Ovary (tissue), 9 donors: ENCODE results near the gene LRRC52. TPM values are rescaled to one million over a fixed set of nuclear protein-coding genes. Genes with fewer than 3 reads are reported as not detected.
"Not testable (repeated sequence)": the region's sequence is repeated elsewhere in the genome, so short reads cannot be mapped to it uniquely, and the experiment has no call there.

Experiments used
- DNase-seq, 5 donors: peaks; one replicate each; pipeline ENCODE4 v3.0.0-alpha.2; 2019 to 2020
- H3K27ac ChIP-seq, 2 donors: fragments of 200-600 bp; one replicate each; pipeline versions ENCODE4 v1.5.1 to v1.8.0; 2019 to 2022
- H3K27me3 ChIP-seq: fragments of 200-600 bp; one replicate; pipeline ENCODE4 v1.8.0; 2022
- H3K36me3 ChIP-seq: fragments of 200-600 bp; sonication (generic); one replicate; pipeline ENCODE4 v1.5.1; 2019
- H3K4me1 ChIP-seq: one replicate; pipeline ENCODE4 v1.8.1; 2013; ENCODE audit warnings: mild to moderate bottlenecking, moderate library complexity; ENCODE audit not compliant: insufficient read depth
- H3K4me3 ChIP-seq: fragments of 200-600 bp; sonication (generic); one replicate; pipeline ENCODE4 v1.5.1; 2017
- H3K9me3 ChIP-seq, 2 donors: fragments of 200-600 bp in 1 of 2; sonication (generic) in 1 of 2; one replicate each; pipeline versions ENCODE4 v1.5.1 to v1.8.1; 2013 to 2019; ENCODE audit warnings: mild to moderate bottlenecking in 1 of 2, moderate library complexity in 1 of 2
- CTCF ChIP-seq, 3 donors: fragments of 450-650 bp in 2 of 3; fragments of 200-600 bp in 1 of 3; IDR thresholded peaks; one replicate each; pipeline versions ENCODE4 v1.5.1 to v1.8.0; 2016 to 2022; ENCODE audit warnings: antibody characterized with exemption in 3 of 3, mild to moderate bottlenecking in 1 of 3
- EP300 ChIP-seq: sonication (generic); formaldehyde crosslinking; IDR thresholded peaks from one replicate; pipeline ENCODE4 v1.6.1; 2017; ENCODE audit warnings: antibody characterized with exemption
- POLR2A ChIP-seq: fragments of 450-650 bp; IDR thresholded peaks from one replicate; pipeline ENCODE4 v1.6.1; 2017; ENCODE audit warnings: antibody characterized with exemption, mild to moderate bottlenecking, moderate library complexity
- WGBS, 3 donors: extraction: QIAGEN DNeasy Blood & Tissue Kit in 1 of 3; methylation state at CpG; one replicate each; pipeline versions ENCODE4 v1.1.5 to v1.1.7; 2013 to 2017; 5-methylcytosine and 5-hydroxymethylcytosine counted together
- intact Hi-C, 4 donors: fragments of 100-400 bp; cut with DNase I; formaldehyde crosslinking; loops; one replicate each; pipeline versions ENCODE4 v1.11.0 to v1.15.1; 2022 to 2023
- polyA plus RNA-seq, 2 donors: library from polyadenylated mRNA; stranded (reverse); fragments of 200-250 nt in 1 of 2; fragments of 350-450 nt in 1 of 2; fragmentation: Illumina TruSeq in 1 of 2; extraction: RNeasy Lipid Tissue Mini Kit (QIAGEN cat#74804) in 1 of 2; gene quantifications; one replicate each; pipeline ENCODE4 v1.2.3, GENCODE V29; 2013 to 2014
- total RNA-seq, 7 donors: library from RNA; depleted of rRNA in 2 of 7; stranded (reverse); fragments of >200 nt in 2 of 7; fragmentation: NEBNext Ultra II Directional in 3 of 7; extraction: Animal tissue kit (Norgen Biotek cat#: 25700) in 3 of 7; gene quantifications; one replicate each; pipeline versions ENCODE4 v1.1.0 to v1.2.4, GENCODE V29; 2016 to 2023
- donor health status: DM: no; HTN: no; CAD: no; lungs with moderate emphysema.
- donor health status: DM: no; HTN: no; CAD: no.
- donor health status: Bipolar disorder and iron deficiency.
- donor health status: DM: yes; HTN: yes; CAD: no.
- donor health status: DM: no; HTN: no; CAD: no.
- donor health status: DM: yes; HTN: yes; CAD: no.

Gene LRRC52
- total and polyA plus RNA-seq, 9 donors = not detected

- no peak for TF ChIP-seq CTCF (IDR thresholded peaks at IDR 0.05)
- no peak for TF ChIP-seq EP300
- TF ChIP-seq POLR2A = no peak
- WGBS, 3 donors = 74 to 78% (median 75%) methylated on average over 4 of the region's 4 CpGs
- no peaks in the 10 kb centered on the region for H3K4me1 ChIP-seq
- no peak overlapping the region for H3K4me3 ChIP-seq
- H3K36me3 ChIP-seq = no peaks in the 10 kb centered on the region
- H3K9me3 ChIP-seq = no peaks in the 10 kb centered on the region
- H3K27ac ChIP-seq = no peak overlapping the region
- no peak for DNase-seq
- no peaks in the 10 kb centered on the region for H3K27me3 ChIP-seq
- intact Hi-C loops = loop anchor here (2.0 to 10.0 kb wide), 4 partner anchors 312 to 317 kb away; no protein-coding TSS in a partner anchor
Observed at GRCh38 chr1:165600793-165601192, 57.0 kb downstream of the LRRC52 start.

GRCh38 chr1:165603810-165604209 is 60.0 kb downstream of the LRRC52 start:
- no peak for DNase-seq
- Histone ChIP-seq H3K4me3 (no peak overlapping the region), H3K36me3 (no peaks in the 10 kb centered on the region), H3K27me3 (no peaks in the 10 kb centered on the region), H3K4me1 (no peaks in the 10 kb centered on the region), H3K9me3 (no peaks in the 10 kb centered on the region), H3K27ac (no peak overlapping the region)
- no peak for TF ChIP-seq EP300
- TF ChIP-seq CTCF (IDR thresholded peaks at IDR 0.05) = no peak
- TF ChIP-seq POLR2A = no peak
- WGBS, 3 donors = 55 to 83% (median 59%) methylated on average over 2 of the region's 2 CpGs
- intact Hi-C loops = loop anchor here in 3 of 4 donors (5.0 to 10.0 kb wide), 3 partner anchors 308 to 313 kb away; no protein-coding TSS in a partner anchor

- no peak for TF ChIP-seq POLR2A
- TF ChIP-seq EP300 = no peak
- no peak for TF ChIP-seq CTCF (IDR thresholded peaks at IDR 0.05)
- Histone ChIP-seq H3K9me3 (no peaks in the 10 kb centered on the region), H3K4me1 (no peaks in the 10 kb centered on the region), H3K4me3 (no peak overlapping the region), H3K36me3 (no peaks in the 10 kb centered on the region), H3K27me3 (no peaks in the 10 kb centered on the region), H3K27ac (no peak overlapping the region)
- DNase-seq = no peak
- intact Hi-C loops = loop anchor here in 1 of 4 donors (10.0 kb wide), 1 partner anchor 310 kb away; no protein-coding TSS in a partner anchor
- 89 to 95% (median 93%) methylated on average over 4 of the region's 4 CpGs for WGBS, 3 donors
Observed at GRCh38 chr1:165605246-165605645, 61.4 kb downstream of the LRRC52 start.

- not testable (repeated sequence) for H3K36me3 ChIP-seq, H3K27me3 ChIP-seq, H3K27ac ChIP-seq, DNase-seq, H3K4me3 ChIP-seq, H3K9me3 ChIP-seq, H3K4me1 ChIP-seq
- WGBS, 3 donors = 53 to 76% (median 56%) methylated on average over 12 of the region's 12 CpGs
- intact Hi-C loops = loop anchor here in 1 of 4 donors (10.0 kb wide), 1 partner anchor 308 kb away; no protein-coding TSS in a partner anchor
Observed at GRCh38 chr1:165606676-165607075, 62.9 kb downstream of the LRRC52 start.

- DNase-seq = no peak
- intact Hi-C loops = loop anchor here in 1 of 4 donors (5.0 kb wide), 1 partner anchor 116 kb away; no protein-coding TSS in a partner anchor
- TF ChIP-seq EP300 = no peak
- no peak for TF ChIP-seq POLR2A
- TF ChIP-seq CTCF (IDR thresholded peaks at IDR 0.05) = no peak
- no peak overlapping the region for H3K27ac ChIP-seq
- no peak overlapping the region for H3K4me3 ChIP-seq
- 43 to 65% (median 50%) methylated on average over 1 of the region's 1 CpG for WGBS, 3 donors
- H3K9me3 ChIP-seq = no peaks in the 10 kb centered on the region
- H3K27me3 ChIP-seq = no peaks in the 10 kb centered on the region
- no peaks in the 10 kb centered on the region for H3K36me3 ChIP-seq
- no peaks in the 10 kb centered on the region for H3K4me1 ChIP-seq
Observed at GRCh38 chr1:165610866-165611265, 67.1 kb downstream of the LRRC52 start.
